H1 (cell line): ENCODE data around the gene INO80C. TPM values are rescaled to one million over a fixed set of nuclear protein-coding genes. Genes with fewer than 3 reads are reported as not detected.

Experiments used
- CTCF ChIA-PET: fragments of 300-600 bp; sonication (Branson Sonifier 250); formaldehyde crosslinking; loops from one replicate; lab custom pipeline; 2021; ENCODE audit not compliant: partially characterized antibody; lab: Charles Lee
- POLR2A ChIA-PET: fragments of 300-600 bp; sonication (Branson Sonifier 250); formaldehyde crosslinking; loops from one replicate; lab custom pipeline; 2021; ENCODE audit warnings: inconsistent platforms; ENCODE audit not compliant: partially characterized antibody; lab: Charles Lee
- DNase-seq, 2 experiments: peaks; one replicate each; pipeline versions ENCODE4 v3.0.0 to v3.0.0-alpha.2; 2010 to 2022; ENCODE audit warnings: low spot score in 2 of 2, low read depth in 1 of 2, mixed read lengths in 1 of 2
- FAIRE-seq: peaks from 2 replicates; lab custom pipeline; 2011; peaks lifted over from hg19 to GRCh38; lab: Jason Lieb, UNC
- H2AFZ ChIP-seq: 2 replicates; pipeline ENCODE4 v1.8.1; 2012; ENCODE audit warnings: low read length, inconsistent platforms
- H2AK5ac ChIP-seq: 2 replicates; pipeline ENCODE4 v1.6.1; 2013; ENCODE audit warnings: low read depth, low read length
- H2BK120ac ChIP-seq: replicated peaks from 2 replicates; pipeline ENCODE3; 2013; ENCODE audit warnings: low read depth, low read length, inconsistent platforms
- H2BK12ac ChIP-seq: 2 replicates; pipeline ENCODE4 v1.6.1; 2013; ENCODE audit warnings: low read depth, low read length
- H2BK15ac ChIP-seq: 2 replicates; pipeline ENCODE4 v1.6.1; 2013; ENCODE audit warnings: low read length
- H2BK20ac ChIP-seq: 2 replicates; pipeline ENCODE4 v1.6.1; 2013; ENCODE audit warnings: low read length
- H2BK5ac ChIP-seq: 2 replicates; pipeline ENCODE4 v1.6.1; 2013; ENCODE audit warnings: low read depth, low read length
- H3K14ac ChIP-seq: 2 replicates; pipeline ENCODE4 v1.6.1; 2013; ENCODE audit warnings: inconsistent platforms; ENCODE audit not compliant: insufficient read length
- H3K18ac ChIP-seq: 2 replicates; pipeline ENCODE4 v1.6.1; 2013; ENCODE audit warnings: low read length; ENCODE audit errors: extremely low read depth
- H3K23ac ChIP-seq: 2 replicates; pipeline ENCODE4 v1.6.1; 2013; ENCODE audit warnings: inconsistent platforms; ENCODE audit not compliant: insufficient read length
- H3K23me2 ChIP-seq: 2 replicates; pipeline ENCODE4 v1.6.1; 2013; ENCODE audit warnings: low read depth, low read length
- H3K27ac ChIP-seq: 2 replicates; pipeline ENCODE4 v1.6.1; 2011; ENCODE audit warnings: low read depth, low read length, inconsistent platforms
- H3K27me3 ChIP-seq, 4 experiments: replicated peaks in 1 of 4; 1 replicate in 1 of 4; 2 replicates in 3 of 4; pipeline versions ENCODE4 v1.6.1 to v1.8.1; 2011 to 2013; ENCODE audit warnings: low read length in 3 of 4, mild to moderate bottlenecking in 3 of 4, inconsistent platforms in 2 of 4, mixed read lengths in 2 of 4, moderate library complexity in 1 of 4; ENCODE audit not compliant: control insufficient read depth in 3 of 4, insufficient read depth in 3 of 4; ENCODE audit errors: extremely low read depth in 1 of 4
- H3K36me3 ChIP-seq, 4 experiments: 2 replicates each; pipeline versions ENCODE4 v1.6.1 to v1.8.1; 2011 to 2013; ENCODE audit warnings: mild to moderate bottlenecking in 4 of 4, low read length in 3 of 4, moderate library complexity in 2 of 4, control low read depth in 1 of 4, inconsistent platforms in 1 of 4; ENCODE audit not compliant: insufficient read depth in 4 of 4, control insufficient read depth in 2 of 4
- H3K4ac ChIP-seq: replicated peaks from 2 replicates; pipeline ENCODE3; 2013; ENCODE audit warnings: low read length, low read depth, mixed read lengths, inconsistent platforms; ENCODE audit not compliant: insufficient read length
- H3K4me1 ChIP-seq, 4 experiments: replicated peaks in 1 of 4; 1 replicate in 1 of 4; 2 replicates in 3 of 4; pipeline versions ENCODE4 v1.6.1 to v1.8.1; 2011 to 2013; ENCODE audit warnings: low read length in 3 of 4, inconsistent platforms in 2 of 4, mixed read lengths in 1 of 4; ENCODE audit not compliant: insufficient read depth in 4 of 4, control insufficient read depth in 3 of 4
- H3K4me2 ChIP-seq, 2 experiments: 2 replicates each; pipeline versions ENCODE4 v1.6.1 to v1.8.1; 2011 to 2013; ENCODE audit warnings: low read depth in 2 of 2, low read length in 2 of 2, control low read depth in 1 of 2, inconsistent platforms in 1 of 2, mild to moderate bottlenecking in 1 of 2; ENCODE audit not compliant: insufficient read depth in 1 of 2
- H3K4me3 ChIP-seq, 4 experiments: fragments of 200-600, 300-600 bp in 1 of 4; sonication (generic), shearing (Covaris generic), sonication (Bioruptor Twin) in 1 of 4; 2 replicates each; pipeline versions ENCODE4 v1.5.1 to v1.8.1; 2011 to 2016; ENCODE audit warnings: low read length in 4 of 4, low read depth in 3 of 4, control low read depth in 2 of 4, inconsistent platforms in 2 of 4, mild to moderate bottlenecking in 2 of 4, mixed read lengths in 1 of 4, moderate library complexity in 1 of 4; ENCODE audit not compliant: insufficient read depth in 2 of 4; ENCODE audit errors: extremely low read depth in 1 of 4
- H3K56ac ChIP-seq: replicated peaks from 2 replicates; pipeline ENCODE3; 2013; ENCODE audit warnings: low read depth, mild to moderate bottlenecking, mixed read lengths, low read length, inconsistent platforms; ENCODE audit not compliant: insufficient read length
- H3K79me1 ChIP-seq: 2 replicates; pipeline ENCODE4 v1.6.1; 2013; ENCODE audit warnings: low read depth, low read length, control low read depth
- H3K79me2 ChIP-seq, 2 experiments: 2 replicates each; pipeline versions ENCODE4 v1.6.1 to v1.8.1; 2012 to 2013; ENCODE audit warnings: low read length in 2 of 2, mild to moderate bottlenecking in 2 of 2, inconsistent platforms in 1 of 2; ENCODE audit not compliant: insufficient read depth in 2 of 2, control insufficient read depth in 1 of 2
- H3K9ac ChIP-seq, 4 experiments: replicated peaks in 1 of 4; 1 replicate in 1 of 4; 2 replicates in 3 of 4; pipeline versions ENCODE4 v1.6.1 to v1.8.1; 2011 to 2013; ENCODE audit warnings: low read depth in 3 of 4, low read length in 3 of 4, control low read depth in 2 of 4, mild to moderate bottlenecking in 2 of 4, moderate library complexity in 2 of 4, inconsistent platforms in 1 of 4; ENCODE audit errors: extremely low read depth in 1 of 4
- H3K9me3 ChIP-seq, 2 experiments: 2 replicates each; pipeline versions ENCODE4 v1.6.1 to v1.8.1; 2012 to 2013; ENCODE audit warnings: mild to moderate bottlenecking in 2 of 2, moderate library complexity in 2 of 2, control low read depth in 1 of 2, inconsistent platforms in 1 of 2, low read depth in 1 of 2, low read length in 1 of 2, mixed read lengths in 1 of 2; ENCODE audit not compliant: insufficient read depth in 2 of 2
- H4K20me1 ChIP-seq, 2 experiments: replicated peaks in 1 of 2; 2 replicates each; pipeline versions ENCODE3 to v1.8.1; 2011 to 2013; ENCODE audit warnings: inconsistent platforms in 2 of 2, low read length in 2 of 2, mild to moderate bottlenecking in 1 of 2; ENCODE audit not compliant: insufficient read depth in 2 of 2, control insufficient read depth in 1 of 2
- H4K5ac ChIP-seq: 2 replicates; pipeline ENCODE4 v1.6.1; 2013; ENCODE audit warnings: low read length, low read depth, mixed read lengths, inconsistent platforms; ENCODE audit not compliant: insufficient read length
- H4K8ac ChIP-seq: 2 replicates; pipeline ENCODE4 v1.8.0; 2013; ENCODE audit warnings: mild to moderate bottlenecking, moderate library complexity, low read length, inconsistent platforms; ENCODE audit not compliant: insufficient read depth; ENCODE audit errors: extremely low read depth
- H4K91ac ChIP-seq: replicated peaks from 2 replicates; pipeline ENCODE3; 2013; ENCODE audit warnings: low read length, mixed read lengths, inconsistent platforms; ENCODE audit not compliant: insufficient read length
- NRF1 ChIP-seq: IDR thresholded peaks from 2 replicates; pipeline ENCODE4 v1.6.1; 2011; ENCODE audit warnings: mild to moderate bottlenecking, low read depth, low read length, improper control_type of control experiment
- WGBS, 2 experiments: shearing (Covaris generic) in 1 of 2; methylation state at CpG; one replicate each; pipeline versions ENCODE4 v1.1.6 to v1.1.7; 2013 to 2015; ENCODE audit warnings: low lambda C conversion rate in 2 of 2, mixed read lengths in 2 of 2, inconsistent platforms in 1 of 2, low coverage in 1 of 2, missing lambda C conversion rate in 1 of 2; ENCODE audit not compliant: insufficient replicate concordance in 2 of 2, insufficient coverage in 1 of 2, insufficient read length in 1 of 2; ENCODE audit errors: extremely low coverage in 1 of 2, missing lambda C conversion rate in 1 of 2; 5-methylcytosine and 5-hydroxymethylcytosine counted together
- polyA plus RNA-seq, 7 experiments: library from polyadenylated mRNA; depleted of rRNA in 3 of 7; stranded (reverse) in 5 of 7; unstranded in 2 of 7; fragments of >200 nt in 5 of 7; fragments of 200-250 nt in 2 of 7; gene quantifications; 1 replicate in 5 of 7; 2 replicates in 1 of 7; 4 replicates in 1 of 7; pipeline versions ENCODE4 v1.2.1 to v1.2.3, GENCODE V29; 2011 to 2013; ENCODE audit warnings: missing spikeins in 2 of 7, mixed read lengths in 2 of 7
- total RNA-seq: library from RNA; stranded (reverse); fragmentation: NEBNext Ultra II Directional; extraction: Animal tissue kit (Norgen Biotek cat#: 25700); gene quantifications from 2 replicates; pipeline ENCODE4 v1.2.1, GENCODE V29; 2021
- TF ChIP-seq, protein P1 (sequence below): IDR thresholded peaks from 2 replicates; pipeline ENCODE4 v1.6.1; 2012; ENCODE audit warnings: low read length, inconsistent platforms

Gene INO80C
- total and polyA plus RNA-seq, 2 of the 8 experiments (the other 6 are each of a cell fraction or from before 2014, with no cell fraction given) = 30.1 to 48.9 TPM

- Histone ChIP-seq H3K79me2 (peaks cover 6 to 9% of the 10 kb centered on the region in 2 experiments; a peak in 3 of 4 replicates), H3K4ac (no peak overlapping the region), H3K79me1 (peaks cover 2% of the 10 kb centered on the region; the same call in 1 of the 2 replicates), H4K91ac (no peak overlapping the region), H2BK120ac (no peak overlapping the region), H2AFZ (peak overlapping the region; percentile 42; the same call in 1 of the 2 replicates), H3K18ac (no peak overlapping the region), H3K36me3 (no peaks in the 10 kb centered on the region), H2AK5ac (no peak overlapping the region), H3K23me2 (peaks cover 6% of the 10 kb centered on the region; the same call in 1 of the 2 replicates), H2BK15ac (0 out of 2 replicates have a peak overlapping the region, but pooled peaks have one; percentile 37), H2BK12ac (no peak overlapping the region), H3K27me3 (no peaks in the 10 kb centered on the region), H3K4me1 (peaks cover 0 to 8% (median 0%) of the 10 kb centered on the region in 4 experiments; a peak in 4 of 7 replicates), H2BK20ac (0 out of 2 replicates have a peak overlapping the region, but pooled peaks have one; percentile 10), H3K4me3 (no peak overlapping the region), H4K8ac (no peak overlapping the region), H3K4me2 (no peak overlapping the region), H4K20me1 (no peaks in the 10 kb centered on the region), H3K9ac (no peak overlapping the region), H3K27ac (no peak overlapping the region), H3K23ac (no peak overlapping the region), H4K5ac (no peak overlapping the region), H3K9me3 (no peaks in the 10 kb centered on the region), H2BK5ac (peak overlapping the region; percentile 26; the same call in 1 of the 2 replicates), H3K14ac (no peak overlapping the region), H3K56ac (no peak overlapping the region)
- ChIA-PET CTCF (interaction anchor here (0.8 to 1.8 kb wide), 2 partner anchors 11 to 23 kb away, joined by 3 to 5 read pairs; no protein-coding TSS in a partner anchor), POLR2A (interaction anchor here (0.6 to 1.2 kb wide), 2 partner anchors 11 to 778 kb away, joined by 3 read pairs; no protein-coding TSS in a partner anchor)
- DNase-seq (no peak), FAIRE-seq (no peak)
- 89% methylated on average over 7 of the region's 7 CpGs; no CpG with 5 or more reads in 1 of the 2 experiments for WGBS, 2 experiments
- TF ChIP-seq, protein P1, sequence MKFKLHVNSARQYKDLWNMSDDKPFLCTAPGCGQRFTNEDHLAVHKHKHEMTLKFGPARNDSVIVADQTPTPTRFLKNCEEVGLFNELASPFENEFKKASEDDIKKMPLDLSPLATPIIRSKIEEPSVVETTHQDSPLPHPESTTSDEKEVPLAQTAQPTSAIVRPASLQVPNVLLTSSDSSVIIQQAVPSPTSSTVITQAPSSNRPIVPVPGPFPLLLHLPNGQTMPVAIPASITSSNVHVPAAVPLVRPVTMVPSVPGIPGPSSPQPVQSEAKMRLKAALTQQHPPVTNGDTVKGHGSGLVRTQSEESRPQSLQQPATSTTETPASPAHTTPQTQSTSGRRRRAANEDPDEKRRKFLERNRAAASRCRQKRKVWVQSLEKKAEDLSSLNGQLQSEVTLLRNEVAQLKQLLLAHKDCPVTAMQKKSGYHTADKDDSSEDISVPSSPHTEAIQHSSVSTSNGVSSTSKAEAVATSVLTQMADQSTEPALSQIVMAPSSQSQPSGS = no peak
- TF ChIP-seq NRF1 = no peak
These were observed 3.6 kb upstream of the INO80C start for GRCh38 chr18:35501369-35501768.
